Muscle layer of duodenum (tissue), 2 donors: ENCODE measurements around the gene JAML.

Experiments used
- H3K27ac ChIP-seq: one replicate; pipeline ENCODE4 v1.7.0; 2013; ENCODE audit warnings: mild to moderate bottlenecking, low read length
- H3K27me3 ChIP-seq: one replicate; pipeline ENCODE4 v1.7.0; 2013; ENCODE audit warnings: low read depth, mild to moderate bottlenecking, control low read depth, low read length
- H3K36me3 ChIP-seq, 2 donors: one replicate each; pipeline ENCODE4 v1.7.0; 2013; ENCODE audit warnings: low read length in 2 of 2, control low read depth in 1 of 2, mild to moderate bottlenecking in 1 of 2; ENCODE audit not compliant: insufficient read depth in 2 of 2, control insufficient read depth in 1 of 2
- H3K4me1 ChIP-seq, 2 donors: one replicate each; pipeline ENCODE4 v1.7.0; 2013; ENCODE audit warnings: low read length in 2 of 2, mild to moderate bottlenecking in 2 of 2, control low read depth in 1 of 2, moderate library complexity in 1 of 2; ENCODE audit not compliant: insufficient read depth in 2 of 2, control insufficient read depth in 1 of 2
- H3K4me3 ChIP-seq, 2 donors: one replicate each; pipeline ENCODE4 v1.7.0; 2013; ENCODE audit warnings: low read length in 2 of 2, low read depth in 1 of 2, mild to moderate bottlenecking in 1 of 2
- H3K9me3 ChIP-seq, 2 donors: one replicate each; pipeline ENCODE4 v1.7.0; 2013; ENCODE audit warnings: low read length in 2 of 2, control low read depth in 1 of 2, mild to moderate bottlenecking in 1 of 2; ENCODE audit not compliant: control insufficient read depth in 1 of 2
- donor health status: healthy.

The JAML gene

DNA sequence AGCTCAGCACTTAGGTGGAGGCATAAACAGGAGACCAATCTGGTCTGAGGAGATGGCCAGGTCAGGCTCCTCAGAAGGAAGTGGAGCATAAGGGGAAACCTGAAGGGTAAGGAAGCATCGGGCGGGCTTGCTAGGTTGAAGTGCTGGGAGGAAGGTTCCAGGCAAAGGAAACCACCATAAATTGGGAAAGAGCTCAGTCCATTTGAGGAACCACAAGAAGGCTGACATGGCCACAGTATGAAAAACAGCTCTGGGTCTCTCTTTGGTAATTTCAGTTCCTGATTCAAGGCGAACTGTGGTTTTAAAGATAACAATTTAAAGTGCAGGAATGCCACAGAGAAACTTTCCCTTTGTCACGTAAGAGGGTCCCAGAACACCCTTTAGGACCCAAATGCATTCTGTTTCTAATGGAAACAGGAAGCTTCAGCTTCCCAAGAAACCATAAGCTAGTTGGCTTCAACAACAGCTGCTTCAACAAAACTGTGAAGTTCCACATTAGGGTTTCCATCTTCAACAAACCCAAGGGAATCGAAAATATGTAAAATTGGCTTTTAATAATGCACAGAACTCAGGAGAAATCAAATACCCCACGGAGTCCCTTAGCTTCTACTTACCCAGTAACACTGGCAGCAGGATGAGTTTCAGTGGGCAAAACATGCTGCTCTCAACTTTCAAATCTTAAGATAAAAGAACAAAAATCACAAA is 10.4 kb downstream of the JAML start:
- H3K9me3 ChIP-seq = no peaks in the 10 kb centered on the region
- no peak overlapping the region for H3K4me3 ChIP-seq
- no peaks in the 10 kb centered on the region for H3K36me3 ChIP-seq
- peak overlapping the region; percentile 42 for H3K27ac ChIP-seq
- peaks cover 0 to 10% of the 10 kb centered on the region in 2 donors for H3K4me1 ChIP-seq
- H3K27me3 ChIP-seq = no peaks in the 10 kb centered on the region

DNA sequence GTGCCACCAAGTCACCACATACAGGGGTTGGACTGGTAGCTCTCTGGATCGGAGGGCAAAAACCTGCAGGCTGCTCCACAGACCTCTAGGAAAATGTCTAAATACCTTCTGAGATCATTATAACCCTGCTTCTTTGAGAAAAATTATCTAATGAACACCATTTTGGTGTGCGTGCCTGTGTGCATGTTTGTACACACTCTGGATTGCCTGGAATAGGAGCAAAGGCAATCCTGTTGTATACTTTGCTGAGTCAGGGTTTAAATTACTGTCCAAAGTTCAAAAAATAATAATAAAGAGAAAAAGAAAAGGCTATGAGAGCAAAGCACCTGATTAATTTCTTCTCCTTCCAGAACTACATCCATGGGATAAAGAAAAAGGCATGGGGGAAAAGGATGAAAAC is 11.0 kb downstream of the JAML start:
- H3K27ac ChIP-seq = peak overlapping the region; percentile 42
- H3K27me3 ChIP-seq = no peaks in the 10 kb centered on the region
- H3K9me3 ChIP-seq = no peaks in the 10 kb centered on the region
- H3K4me3 ChIP-seq = no peak overlapping the region
- H3K36me3 ChIP-seq = no peaks in the 10 kb centered on the region
- H3K4me1 ChIP-seq = peaks cover 0 to 10% of the 10 kb centered on the region in 2 donors

GRCh38 chr11:118213201-118213600 is 11.6 kb downstream of the JAML start:
- peak overlapping the region; percentile 19 for H3K27ac ChIP-seq
- H3K4me3 ChIP-seq = no peak overlapping the region
- no peaks in the 10 kb centered on the region for H3K27me3 ChIP-seq
- no peaks in the 10 kb centered on the region for H3K9me3 ChIP-seq
- peaks cover 0 to 10% of the 10 kb centered on the region in 2 donors for H3K4me1 ChIP-seq
- no peaks in the 10 kb centered on the region for H3K36me3 ChIP-seq

- Histone ChIP-seq H3K4me1 (peaks cover 0 to 10% of the 10 kb centered on the region in 2 donors), H3K4me3 (no peak overlapping the region), H3K36me3 (no peaks in the 10 kb centered on the region), H3K27ac (peak overlapping the region; percentile 19), H3K27me3 (no peaks in the 10 kb centered on the region), H3K9me3 (no peaks in the 10 kb centered on the region)
These were observed 12.0 kb downstream of the JAML start for GRCh38 chr11:118212781-118213191.

DNA sequence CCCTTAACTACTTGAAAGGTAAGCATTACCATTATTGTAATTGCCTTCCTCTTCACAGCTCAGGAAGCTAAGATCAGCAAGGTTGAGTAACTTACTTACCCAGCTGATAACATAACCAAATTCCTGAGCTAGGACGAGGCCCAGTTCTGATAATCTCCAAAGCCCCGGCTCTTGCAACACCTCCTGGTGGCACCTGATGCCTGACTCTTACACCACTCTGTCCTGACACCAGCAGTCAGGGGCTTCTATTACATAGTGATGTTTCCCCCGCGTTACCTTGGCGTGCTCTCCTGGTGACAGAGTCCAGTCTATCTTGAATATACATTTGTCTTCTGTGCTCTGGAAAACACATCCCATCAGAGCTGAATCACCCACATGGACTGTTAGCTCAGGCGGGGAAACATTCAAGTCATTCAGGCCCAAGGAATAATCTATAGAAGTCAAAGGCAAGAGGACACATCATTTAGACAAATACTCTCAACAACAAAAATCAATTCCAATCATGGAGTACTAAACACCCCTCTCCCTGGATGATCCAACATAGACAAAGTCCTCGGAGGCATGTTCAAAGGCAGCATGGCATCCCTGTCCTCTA is 12.6 kb downstream of the JAML start:
- Histone ChIP-seq H3K4me3 (no peak overlapping the region), H3K27ac (no peak overlapping the region), H3K36me3 (no peaks in the 10 kb centered on the region), H3K9me3 (no peaks in the 10 kb centered on the region), H3K27me3 (no peaks in the 10 kb centered on the region), H3K4me1 (peaks cover 0 to 10% of the 10 kb centered on the region in 2 donors)

DNA sequence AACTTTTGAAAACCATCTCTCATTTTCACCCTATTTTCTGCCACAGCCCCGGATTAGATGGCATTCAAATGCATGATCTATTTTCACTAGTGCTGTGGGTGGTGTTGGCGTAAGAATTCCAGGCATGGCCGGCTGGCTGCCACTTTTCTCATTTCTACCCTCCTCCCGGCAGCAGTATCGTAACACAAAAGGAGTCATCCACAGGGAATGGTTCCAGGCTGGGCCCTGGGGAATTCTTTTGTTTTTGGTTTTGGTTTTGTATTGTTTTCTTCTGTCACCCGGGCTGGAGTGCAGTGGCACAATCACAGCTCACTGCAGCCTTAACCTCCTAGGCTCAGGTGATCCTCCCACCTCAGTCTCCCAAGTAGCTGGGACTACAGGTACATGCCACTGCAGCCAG is 13.8 kb downstream of the JAML start:
- Histone ChIP-seq H3K27me3 (no peaks in the 10 kb centered on the region), H3K9me3 (no peaks in the 10 kb centered on the region), H3K4me3 (no peak overlapping the region), H3K36me3 (no peaks in the 10 kb centered on the region), H3K27ac (no peak overlapping the region), H3K4me1 (peaks cover 0 to 22% of the 10 kb centered on the region in 2 donors)

DNA sequence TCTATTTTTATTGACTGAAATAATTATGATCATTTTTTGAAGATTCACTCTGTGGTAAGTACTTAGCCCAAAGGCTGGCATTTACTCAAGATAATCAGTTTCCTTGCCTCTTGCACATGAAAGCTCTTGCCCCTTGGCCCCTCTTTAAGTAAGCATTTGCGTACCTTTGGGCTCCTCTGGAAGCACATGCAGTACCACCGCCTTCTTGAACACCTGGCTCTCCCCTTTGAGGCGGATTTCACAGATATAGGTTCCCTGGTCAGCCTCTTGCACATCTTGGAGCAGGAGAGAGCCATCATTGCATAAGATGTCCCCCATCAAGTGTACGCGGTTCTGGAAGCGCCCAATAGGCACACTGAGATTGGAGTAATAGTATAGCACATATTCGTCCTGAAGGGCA is 14.5 kb downstream of the JAML start:
- Histone ChIP-seq H3K27ac (no peak overlapping the region), H3K27me3 (no peaks in the 10 kb centered on the region), H3K9me3 (no peaks in the 10 kb centered on the region), H3K4me1 (peaks cover 0 to 26% of the 10 kb centered on the region in 2 donors), H3K36me3 (no peaks in the 10 kb centered on the region), H3K4me3 (no peak overlapping the region)

DNA sequence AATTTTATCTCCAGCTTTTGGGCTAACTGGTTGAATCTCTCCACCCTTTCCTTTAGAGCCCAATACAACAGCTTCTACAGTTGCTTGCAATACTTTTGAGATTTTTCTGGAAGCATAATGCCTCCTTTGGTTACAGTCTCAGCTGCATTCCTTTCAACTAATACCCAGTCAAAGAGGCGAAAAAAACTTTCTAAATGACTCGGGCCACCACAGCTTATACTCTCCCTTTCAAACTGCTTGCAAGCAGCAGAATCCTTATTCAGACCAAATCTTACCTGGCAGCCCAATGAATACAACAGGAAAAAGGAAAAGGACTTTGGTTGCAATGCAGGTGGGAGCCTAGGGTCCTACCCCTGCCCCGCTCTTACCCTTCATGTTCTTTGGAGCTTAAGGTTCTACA is 15.8 kb downstream of the JAML start:
- Histone ChIP-seq H3K9me3 (no peaks in the 10 kb centered on the region), H3K36me3 (no peaks in the 10 kb centered on the region), H3K4me3 (no peak overlapping the region), H3K27ac (no peak overlapping the region), H3K4me1 (peaks cover 0 to 26% of the 10 kb centered on the region in 2 donors), H3K27me3 (no peaks in the 10 kb centered on the region)

- Histone ChIP-seq H3K4me3 (no peak overlapping the region), H3K36me3 (no peaks in the 10 kb centered on the region), H3K4me1 (peaks cover 0 to 16% of the 10 kb centered on the region in 2 donors), H3K27me3 (no peaks in the 10 kb centered on the region), H3K27ac (no peak overlapping the region), H3K9me3 (no peaks in the 10 kb centered on the region)
These were observed 17.7 kb downstream of the JAML start for GRCh38 chr11:118207079-118207478.

GRCh38 chr11:118206391-118207031 is 18.3 kb downstream of the JAML start:
- Histone ChIP-seq H3K4me1 (peaks cover 0 to 19% of the 10 kb centered on the region in 2 donors), H3K27me3 (no peaks in the 10 kb centered on the region), H3K4me3 (no peak overlapping the region), H3K9me3 (no peaks in the 10 kb centered on the region), H3K36me3 (no peaks in the 10 kb centered on the region), H3K27ac (peak overlapping the region; percentile 47)

DNA sequence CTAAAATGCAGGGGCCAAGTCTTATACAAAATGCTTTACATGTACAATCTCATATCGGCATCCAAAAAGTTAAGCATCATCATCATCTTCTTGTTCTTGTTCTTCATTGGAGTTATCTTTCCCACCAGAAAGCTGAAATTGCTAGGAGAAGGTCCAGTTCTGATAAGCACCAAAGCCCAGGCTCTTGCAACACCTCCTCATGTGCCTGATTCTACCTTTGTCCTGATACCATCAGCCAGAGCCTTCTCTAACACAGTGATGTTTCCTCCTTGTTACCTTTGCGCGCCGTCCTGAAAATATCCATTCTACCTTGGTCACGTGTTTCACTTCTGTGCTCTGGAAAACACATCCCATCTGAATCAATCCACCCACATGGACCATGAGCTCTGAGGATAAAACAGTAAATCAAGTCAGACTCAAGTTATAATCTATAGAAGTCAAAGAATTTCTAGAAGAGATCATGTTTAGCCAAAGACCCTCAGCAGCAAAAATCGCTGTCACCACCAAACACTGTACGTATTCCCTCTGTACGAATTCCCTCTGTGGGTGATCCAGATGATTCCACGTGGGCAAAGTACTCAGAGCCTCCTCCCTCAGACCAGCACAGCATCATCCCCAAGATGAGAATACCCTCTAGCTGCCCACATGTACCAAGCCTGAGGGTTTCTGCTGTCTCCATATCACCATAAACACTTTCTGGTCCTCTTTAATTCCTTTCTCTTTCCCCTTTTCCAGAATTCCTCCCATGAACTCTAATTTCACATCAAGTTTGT is 19.0 kb downstream of the JAML start:
- no peaks in the 10 kb centered on the region for H3K27me3 ChIP-seq
- no peak overlapping the region for H3K4me3 ChIP-seq
- H3K9me3 ChIP-seq = no peaks in the 10 kb centered on the region
- H3K36me3 ChIP-seq = no peaks in the 10 kb centered on the region
- peaks cover 0 to 19% of the 10 kb centered on the region in 2 donors for H3K4me1 ChIP-seq
- H3K27ac ChIP-seq = peak overlapping the region; percentile 47
